WERI-Rb-1 (cell line): ENCODE measurements around the gene KCNC1.

Experiments used
- DNase-seq: peaks from one replicate; pipeline ENCODE4 v3.0.0-alpha.2; 2020
- H3K27ac ChIP-seq: fragments of 250-450 bp; sonication (Bioruptor Pico); 2 replicates; pipeline ENCODE4 v1.5.1; 2020; ENCODE audit warnings: mild to moderate bottlenecking, moderate library complexity
- H3K27me3 ChIP-seq: fragments of 250-450 bp; sonication (Bioruptor Pico); 2 replicates; pipeline ENCODE4 v1.5.1; 2021; ENCODE audit warnings: mild to moderate bottlenecking, low read depth, moderate library complexity; ENCODE audit not compliant: insufficient read depth, severe bottlenecking
- H3K36me3 ChIP-seq: fragments of 250-450 bp; sonication (Bioruptor Pico); 2 replicates; pipeline ENCODE4 v1.5.1; 2020; ENCODE audit warnings: mild to moderate bottlenecking, moderate library complexity
- H3K4me3 ChIP-seq: 2 replicates; pipeline ENCODE4 v1.5.1; 2011; ENCODE audit warnings: low read depth, mild to moderate bottlenecking, control low read depth, low read length
- H3K9me3 ChIP-seq: fragments of 250-450 bp; sonication (Bioruptor Pico); 2 replicates; pipeline ENCODE4 v1.5.1; 2021; ENCODE audit warnings: mild to moderate bottlenecking, moderate library complexity; ENCODE audit not compliant: severe bottlenecking
- CTCF ChIP-seq: IDR thresholded peaks from 2 replicates; pipeline ENCODE4 v1.5.1; 2011; ENCODE audit warnings: low read depth, mild to moderate bottlenecking, control low read depth, inconsistent platforms, low read length

KCNC1 gene

GRCh38 chr11:17736930-17737817, 2.6 kb downstream of the KCNC1 start:
- no peaks in the 10 kb centered on the region for H3K27me3 ChIP-seq
- no peaks in the 10 kb centered on the region for H3K9me3 ChIP-seq
- peaks cover 51% of the 10 kb centered on the region for H3K36me3 ChIP-seq
- no peak for TF ChIP-seq CTCF
- DNase-seq, result no peak
- H3K27ac ChIP-seq, result peak overlapping the region; percentile 76
- H3K4me3 ChIP-seq, result peak overlapping the region; percentile 6

- TF ChIP-seq CTCF, result no peak
- no peak for DNase-seq
- Histone ChIP-seq H3K36me3 (peaks cover 51% of the 10 kb centered on the region), H3K9me3 (no peaks in the 10 kb centered on the region), H3K4me3 (peak overlapping the region; percentile 45), H3K27me3 (no peaks in the 10 kb centered on the region), H3K27ac (peak overlapping the region; percentile 76)
These were observed 3.8 kb downstream of the KCNC1 start for GRCh38 chr11:17738151-17738973.

GRCh38 chr11:17739945-17740338, 5.4 kb downstream of the KCNC1 start:
- Histone ChIP-seq H3K27me3 (no peaks in the 10 kb centered on the region), H3K36me3 (peaks cover 51% of the 10 kb centered on the region), H3K9me3 (no peaks in the 10 kb centered on the region), H3K27ac (no peak overlapping the region), H3K4me3 (no peak overlapping the region)
- TF ChIP-seq CTCF, result no peak
- DNase-seq, result no peak

GRCh38 chr11:17740649-17741235, 6.2 kb downstream of the KCNC1 start:
- no peak overlapping the region for H3K4me3 ChIP-seq
- TF ChIP-seq CTCF, result no peak
- no peaks in the 10 kb centered on the region for H3K27me3 ChIP-seq
- H3K36me3 ChIP-seq, result peaks cover 48% of the 10 kb centered on the region
- H3K9me3 ChIP-seq, result no peaks in the 10 kb centered on the region
- DNase-seq, result no peak
- H3K27ac ChIP-seq, result no peak overlapping the region

- no peak for DNase-seq
- Histone ChIP-seq H3K27ac (no peak overlapping the region), H3K9me3 (no peaks in the 10 kb centered on the region), H3K27me3 (no peaks in the 10 kb centered on the region), H3K4me3 (no peak overlapping the region), H3K36me3 (peaks cover 41% of the 10 kb centered on the region)
- no peak for TF ChIP-seq CTCF
These were observed 6.9 kb downstream of the KCNC1 start for GRCh38 chr11:17741487-17741886.
